GM12874 (cell line): ENCODE measurements around the gene UNC79.

Experiments
- TF ChIP-seq, protein P1 (sequence below): IDR thresholded peaks from 2 replicates; pipeline ENCODE4 v1.5.1; 2011; ENCODE audit warnings: low read depth, mild to moderate bottlenecking, control low read depth, low read length, moderate library complexity; ENCODE audit not compliant: insufficient read depth

Gene UNC79

DNA sequence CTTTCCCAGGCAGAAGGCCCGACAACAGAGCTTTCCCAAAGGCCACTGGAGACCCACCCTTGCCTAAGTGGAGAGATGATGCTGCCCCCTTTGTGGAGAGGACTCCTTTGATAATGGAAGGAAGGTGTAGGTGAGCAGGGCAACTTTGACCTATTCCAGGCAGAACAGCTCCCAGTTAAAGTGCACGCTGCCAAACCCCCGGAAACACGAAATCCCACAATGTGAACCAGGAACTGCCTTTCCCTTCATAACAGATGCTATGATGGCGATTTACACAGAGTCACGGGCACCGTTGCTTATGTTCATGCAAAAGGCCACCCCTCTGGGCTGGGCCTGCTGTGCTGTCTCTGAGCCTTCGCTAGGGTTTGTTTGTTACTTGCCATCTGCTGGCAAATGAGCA, 322.9 kb downstream of the UNC79 start:
- TF ChIP-seq, protein P1, sequence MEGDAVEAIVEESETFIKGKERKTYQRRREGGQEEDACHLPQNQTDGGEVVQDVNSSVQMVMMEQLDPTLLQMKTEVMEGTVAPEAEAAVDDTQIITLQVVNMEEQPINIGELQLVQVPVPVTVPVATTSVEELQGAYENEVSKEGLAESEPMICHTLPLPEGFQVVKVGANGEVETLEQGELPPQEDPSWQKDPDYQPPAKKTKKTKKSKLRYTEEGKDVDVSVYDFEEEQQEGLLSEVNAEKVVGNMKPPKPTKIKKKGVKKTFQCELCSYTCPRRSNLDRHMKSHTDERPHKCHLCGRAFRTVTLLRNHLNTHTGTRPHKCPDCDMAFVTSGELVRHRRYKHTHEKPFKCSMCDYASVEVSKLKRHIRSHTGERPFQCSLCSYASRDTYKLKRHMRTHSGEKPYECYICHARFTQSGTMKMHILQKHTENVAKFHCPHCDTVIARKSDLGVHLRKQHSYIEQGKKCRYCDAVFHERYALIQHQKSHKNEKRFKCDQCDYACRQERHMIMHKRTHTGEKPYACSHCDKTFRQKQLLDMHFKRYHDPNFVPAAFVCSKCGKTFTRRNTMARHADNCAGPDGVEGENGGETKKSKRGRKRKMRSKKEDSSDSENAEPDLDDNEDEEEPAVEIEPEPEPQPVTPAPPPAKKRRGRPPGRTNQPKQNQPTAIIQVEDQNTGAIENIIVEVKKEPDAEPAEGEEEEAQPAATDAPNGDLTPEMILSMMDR, result no peak

DNA sequence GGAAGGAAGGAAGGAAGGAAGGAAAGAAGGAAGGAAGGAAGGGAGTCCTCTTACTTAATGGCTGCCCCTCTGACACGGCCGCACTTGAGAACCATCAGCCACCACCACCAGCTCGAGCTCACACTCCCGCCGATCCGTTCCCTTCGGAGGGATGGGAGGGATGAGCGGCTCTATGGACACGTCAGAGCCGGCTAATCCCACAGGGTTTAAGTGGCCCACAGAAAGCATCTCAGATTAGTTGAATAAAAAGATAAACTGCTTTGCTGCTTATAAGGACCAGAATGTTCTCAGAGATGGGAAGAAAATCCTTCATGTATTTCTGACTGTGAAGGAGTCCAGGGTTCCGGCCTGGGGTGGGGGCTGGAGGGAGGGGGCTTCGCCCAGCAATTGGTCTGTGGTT, 326.5 kb downstream of the UNC79 start:
- TF ChIP-seq, protein P1, result no peak
